H9 (cell line): ENCODE results near the gene MED13L. TPM values are rescaled to one million over a fixed set of nuclear protein-coding genes. Genes with fewer than 3 reads are reported as not detected.

Experiments used
- DNase-seq: peaks from one replicate; pipeline ENCODE4 v3.0.0-alpha.2; 2017
- H2AFZ ChIP-seq: one replicate; pipeline ENCODE4 v1.6.1; 2013; ENCODE audit warnings: mild to moderate bottlenecking, low read length, control low read depth, moderate library complexity
- H2AK5ac ChIP-seq: 2 replicates; pipeline ENCODE4 v1.6.1; 2013; ENCODE audit warnings: low read length, control low read depth, mixed read lengths; ENCODE audit not compliant: insufficient read length
- H2BK120ac ChIP-seq: one replicate; pipeline ENCODE4 v1.6.1; 2013; ENCODE audit warnings: low read depth, mild to moderate bottlenecking, low read length, control low read depth, inconsistent platforms; ENCODE audit not compliant: poor library complexity, severe bottlenecking
- H2BK12ac ChIP-seq: 2 replicates; pipeline ENCODE4 v1.6.1; 2013; ENCODE audit warnings: low read length, control low read depth, mixed read lengths, low read depth; ENCODE audit not compliant: insufficient read length
- H2BK15ac ChIP-seq: 2 replicates; pipeline ENCODE4 v1.6.1; 2013; ENCODE audit warnings: low read depth, low read length, control low read depth
- H2BK20ac ChIP-seq: one replicate; pipeline ENCODE4 v1.6.1; 2013; ENCODE audit warnings: low read depth, mild to moderate bottlenecking, low read length, control low read depth, inconsistent platforms; ENCODE audit not compliant: poor library complexity, severe bottlenecking
- H2BK5ac ChIP-seq: 2 replicates; pipeline ENCODE4 v1.6.1; 2013; ENCODE audit warnings: low read length, control low read depth, mixed read lengths; ENCODE audit not compliant: insufficient read length
- H3K14ac ChIP-seq: 2 replicates; pipeline ENCODE4 v1.6.1; 2013; ENCODE audit warnings: low read length, control low read depth; ENCODE audit not compliant: insufficient read depth
- H3K18ac ChIP-seq: 2 replicates; pipeline ENCODE4 v1.6.1; 2013; ENCODE audit warnings: low read depth, mild to moderate bottlenecking, mixed read lengths, low read length, control low read depth; ENCODE audit not compliant: insufficient read length
- H3K23ac ChIP-seq: 2 replicates; pipeline ENCODE4 v1.6.1; 2013; ENCODE audit warnings: low read length, control low read depth, mixed read lengths, low read depth; ENCODE audit not compliant: insufficient read length
- H3K23me2 ChIP-seq: 2 replicates; pipeline ENCODE4 v1.6.1; 2013; ENCODE audit warnings: low read depth, mild to moderate bottlenecking, mixed read lengths, low read length, control low read depth; ENCODE audit not compliant: insufficient read length, poor library complexity, severe bottlenecking
- H3K27ac ChIP-seq: 2 replicates; pipeline ENCODE4 v1.5.1; 2013; ENCODE audit warnings: low read length, control low read depth, mixed read lengths, low read depth; ENCODE audit not compliant: insufficient read length
- H3K27me3 ChIP-seq: 2 replicates; pipeline ENCODE4 v1.6.1; 2013; ENCODE audit warnings: low read length, control low read depth, inconsistent platforms; ENCODE audit not compliant: insufficient read depth
- H3K4ac ChIP-seq: 2 replicates; pipeline ENCODE4 v1.6.1; 2013; ENCODE audit warnings: low read depth, mild to moderate bottlenecking, control low read depth, inconsistent platforms, low read length, moderate library complexity
- H3K4me1 ChIP-seq: 2 replicates; pipeline ENCODE4 v1.6.1; 2013; ENCODE audit warnings: low read length, control low read depth, inconsistent platforms; ENCODE audit not compliant: insufficient read depth
- H3K4me2 ChIP-seq: 2 replicates; pipeline ENCODE4 v1.6.1; 2013; ENCODE audit warnings: low read length, control low read depth, mixed read lengths; ENCODE audit not compliant: insufficient read length, insufficient read depth
- H3K56ac ChIP-seq: 2 replicates; pipeline ENCODE4 v1.6.1; 2013; ENCODE audit warnings: low read depth, mild to moderate bottlenecking, mixed read lengths, low read length, control low read depth; ENCODE audit not compliant: insufficient read length
- H3K79me1 ChIP-seq: 2 replicates; pipeline ENCODE4 v1.6.1; 2013; ENCODE audit warnings: low read depth, mild to moderate bottlenecking, moderate library complexity, low read length, control low read depth, inconsistent platforms; ENCODE audit not compliant: insufficient read depth, poor library complexity, severe bottlenecking
- H3K79me2 ChIP-seq: 2 replicates; pipeline ENCODE4 v1.6.1; 2013; ENCODE audit warnings: low read length, control low read depth, inconsistent platforms; ENCODE audit not compliant: insufficient read depth
- H3K9ac ChIP-seq: 2 replicates; pipeline ENCODE4 v1.6.1; 2013; ENCODE audit warnings: low read length, control low read depth, mixed read lengths; ENCODE audit not compliant: insufficient read length; ENCODE audit errors: extremely low read depth
- H3K9me3 ChIP-seq: one replicate; pipeline ENCODE4 v1.6.1; 2013; ENCODE audit warnings: low read depth, low read length, inconsistent platforms; ENCODE audit not compliant: control insufficient read depth
- H3T11ph ChIP-seq: one replicate; pipeline ENCODE4 v1.6.1; 2013; ENCODE audit warnings: mild to moderate bottlenecking, low read length, control low read depth, inconsistent platforms
- H4K20me1 ChIP-seq: one replicate; pipeline ENCODE4 v1.6.1; 2013; ENCODE audit not compliant: control insufficient read depth, insufficient read length, insufficient read depth
- H4K5ac ChIP-seq: 2 replicates; pipeline ENCODE4 v1.6.1; 2013; ENCODE audit warnings: low read depth, mild to moderate bottlenecking, mixed read lengths, low read length, control low read depth; ENCODE audit not compliant: insufficient read length
- H4K8ac ChIP-seq: replicated peaks from 2 replicates; pipeline ENCODE4 v1.6.1; 2013; ENCODE audit warnings: low read length, control low read depth, mixed read lengths, low read depth; ENCODE audit not compliant: insufficient read length
- H4K91ac ChIP-seq: 2 replicates; pipeline ENCODE4 v1.6.1; 2013; ENCODE audit warnings: low read depth, mild to moderate bottlenecking, moderate library complexity, mixed read lengths, low read length, control low read depth; ENCODE audit not compliant: insufficient read length
- H3K27ac Mint-ChIP-seq, 3 experiments: 2 replicates in 2 of 3; 3 replicates in 1 of 3; pipeline ENCODE4 v1.8.0; 2020 to 2021; ENCODE audit warnings: mixed read lengths in 3 of 3, mild to moderate bottlenecking in 1 of 3, moderate library complexity in 1 of 3
- H3K27me3 Mint-ChIP-seq: 2 replicates; pipeline ENCODE4 v1.8.0; 2021; ENCODE audit warnings: low read depth, mild to moderate bottlenecking, moderate library complexity, mixed read lengths
- H3K36me3 Mint-ChIP-seq, 3 experiments: 2 replicates in 2 of 3; 3 replicates in 1 of 3; pipeline ENCODE4 v1.8.0; 2020 to 2021; ENCODE audit warnings: low read depth in 3 of 3, mixed read lengths in 3 of 3; ENCODE audit not compliant: insufficient read depth in 1 of 3
- H3K4me1 Mint-ChIP-seq, 2 experiments: 2 replicates each; pipeline ENCODE4 v1.8.0; 2020; ENCODE audit warnings: mixed read lengths in 2 of 2
- H3K4me3 Mint-ChIP-seq, 2 experiments: 2 replicates in 1 of 2; 3 replicates in 1 of 2; pipeline ENCODE4 v1.8.0; 2020 to 2021; ENCODE audit warnings: mild to moderate bottlenecking in 2 of 2, mixed read lengths in 2 of 2, moderate library complexity in 1 of 2
- H3K9me3 Mint-ChIP-seq, 2 experiments: 2 replicates in 1 of 2; 3 replicates in 1 of 2; pipeline ENCODE4 v1.8.0; 2020; ENCODE audit warnings: mild to moderate bottlenecking in 2 of 2, mixed read lengths in 2 of 2, moderate library complexity in 1 of 2
- CTCF ChIP-seq: fragments of 200-600 bp; sonication (generic); conservative IDR thresholded peaks from 3 replicates; pipeline ENCODE4 v1.8.0; 2021; ENCODE audit warnings: antibody characterized with exemption, mild to moderate bottlenecking
- WGBS: extraction: QIAGEN DNeasy Blood & Tissue Kit; methylation state at CpG from one replicate; pipeline ENCODE4 v1.1.7; 2013; ENCODE audit warnings: missing lambda C conversion rate, low lambda C conversion rate, mixed read lengths; ENCODE audit not compliant: insufficient read length; ENCODE audit errors: extremely low coverage; 5-methylcytosine and 5-hydroxymethylcytosine counted together
- total RNA-seq: library from RNA; stranded (reverse); gene quantifications from 2 replicates; pipeline ENCODE4 v1.2.1, GENCODE V29; 2021

Gene MED13L
- total RNA-seq, 1 experiment from 2014 or later: 52.4 TPM

GRCh38 chr12:115923851-115924250 is 353.6 kb downstream of the MED13L start:
- H4K8ac ChIP-seq: no peak overlapping the region
- H2BK5ac ChIP-seq: no peak overlapping the region
- no peak overlapping the region for H3K9ac ChIP-seq
- Mint-ChIP-seq H3K27me3 (peaks cover 20% of the 10 kb centered on the region), H3K4me3 (no peak overlapping the region), H3K36me3 (peaks cover 8 to 21% (median 11%) of the 10 kb centered on the region in 3 experiments), H3K4me1 (no peaks in the 10 kb centered on the region; a peak in 1 of 4 replicates), H3K9me3 (peaks cover 26 to 31% of the 10 kb centered on the region in 2 experiments), H3K27ac (no peak overlapping the region)
- WGBS: no CpG with 5 or more reads among the region's 5 CpGs
- no peak overlapping the region for H2AFZ ChIP-seq
- no peaks in the 10 kb centered on the region for H4K20me1 ChIP-seq
- H2BK15ac ChIP-seq: no peak overlapping the region
- no peak overlapping the region for H3K27ac ChIP-seq
- H3K79me1 ChIP-seq: no peaks in the 10 kb centered on the region
- no peak for TF ChIP-seq CTCF
- no peak overlapping the region for H3K4me2 ChIP-seq
- H4K91ac ChIP-seq: no peak overlapping the region
- H3K56ac ChIP-seq: no peak overlapping the region
- H3K23ac ChIP-seq: no peak overlapping the region
- H3K18ac ChIP-seq: no peak overlapping the region
- no peaks in the 10 kb centered on the region for H3K23me2 ChIP-seq
- no peak overlapping the region for H2BK20ac ChIP-seq
- H3K9me3 ChIP-seq: peaks cover 13% of the 10 kb centered on the region
- no peak overlapping the region for H2BK12ac ChIP-seq
- H3K14ac ChIP-seq: no peak overlapping the region
- H3T11ph ChIP-seq: no peak overlapping the region
- no peak for DNase-seq
- no peaks in the 10 kb centered on the region for H3K27me3 ChIP-seq
- H2BK120ac ChIP-seq: no peak overlapping the region
- H4K5ac ChIP-seq: no peak overlapping the region
- H2AK5ac ChIP-seq: no peak overlapping the region
- H3K79me2 ChIP-seq: no peaks in the 10 kb centered on the region
- H3K4me1 ChIP-seq: no peaks in the 10 kb centered on the region
- H3K4ac ChIP-seq: no peak overlapping the region
